Coronary artery (tissue), 2 donors: ENCODE data around the gene WT1.

Experiments
- DNase-seq: peaks from one replicate; pipeline ENCODE4 v3.0.0-alpha.2; 2017; ENCODE audit warnings: low spot score
- H3K27ac ChIP-seq, 2 donors: fragments of 200-600 bp; sonication (generic); one replicate each; pipeline ENCODE4 v1.5.1; 2016 to 2019
- H3K4me3 ChIP-seq: fragments of 200-600 bp; sonication (generic); 2 replicates; pipeline ENCODE4 v1.5.1; 2016; ENCODE audit warnings: mild to moderate bottlenecking, moderate library complexity
- CTCF ChIP-seq: fragments of 200-600 bp; sonication (generic); IDR thresholded peaks from one replicate; pipeline ENCODE4 v1.5.1; 2019; ENCODE audit warnings: antibody characterized with exemption

WT1 gene

GRCh38 chr11:32396331-32396730, 39.0 kb downstream of the WT1 start:
- TF ChIP-seq CTCF, result no peak
- H3K27ac ChIP-seq, result no peak overlapping the region
- no peak overlapping the region for H3K4me3 ChIP-seq
- DNase-seq, result no peak

DNA sequence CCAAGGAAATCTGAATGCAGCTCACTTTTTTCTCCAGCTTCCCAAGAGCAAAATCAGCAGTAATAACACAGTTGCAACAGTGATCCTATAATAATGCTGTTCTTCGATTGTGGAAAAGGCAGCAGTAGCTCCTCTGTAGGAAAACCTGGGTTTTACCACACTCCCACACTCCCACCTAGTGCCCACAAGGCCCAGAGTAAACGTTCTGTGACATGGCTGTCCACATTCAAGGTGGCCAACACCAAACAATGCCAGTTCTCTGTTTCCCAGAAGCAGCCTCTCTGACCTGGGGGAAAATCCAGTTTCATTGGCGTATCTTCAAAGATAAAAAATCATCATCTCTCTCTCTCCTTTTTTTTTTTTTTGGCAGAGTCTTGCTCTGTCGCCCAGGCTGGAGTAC, 40.2 kb downstream of the WT1 start:
- DNase-seq, result no peak
- TF ChIP-seq CTCF, result no peak
- no peak overlapping the region for H3K27ac ChIP-seq
- no peak overlapping the region for H3K4me3 ChIP-seq

- DNase-seq, result no peak
- Histone ChIP-seq H3K27ac (no peak overlapping the region), H3K4me3 (no peak overlapping the region)
- TF ChIP-seq CTCF, result no peak
Measured at GRCh38 chr11:32392840-32393239, 42.5 kb downstream of the WT1 start.

DNA sequence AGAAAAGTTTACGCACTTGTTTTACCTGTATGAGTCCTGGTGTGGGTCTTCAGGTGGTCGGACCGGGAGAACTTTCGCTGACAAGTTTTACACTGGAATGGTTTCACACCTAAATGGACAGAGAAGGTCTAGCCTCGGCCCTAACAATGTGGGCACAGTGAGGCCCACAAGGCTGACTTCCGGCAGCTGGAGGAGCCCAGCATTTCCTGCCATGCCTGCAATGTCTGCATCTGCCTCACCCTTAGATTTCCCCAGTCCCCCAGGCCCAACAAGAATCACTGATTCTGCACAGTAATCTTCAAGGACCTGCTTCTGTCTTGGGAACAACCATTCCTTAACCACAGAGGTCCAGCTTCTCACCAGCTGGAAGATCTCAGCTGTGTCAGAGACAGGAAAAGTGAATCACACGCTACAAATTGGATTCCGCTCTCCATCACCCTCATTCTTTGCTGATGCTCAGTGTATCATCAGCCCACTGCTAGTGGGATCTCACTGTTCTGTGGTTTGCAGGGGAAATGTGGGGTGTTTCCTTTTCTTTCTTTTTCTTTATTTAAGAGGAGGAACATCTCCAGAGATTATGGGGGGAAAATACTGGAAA, 43.3 kb downstream of the WT1 start:
- H3K4me3 ChIP-seq, result no peak overlapping the region
- DNase-seq, result no peak
- no peak overlapping the region for H3K27ac ChIP-seq
- TF ChIP-seq CTCF, result no peak

GRCh38 chr11:32391479-32391878, 43.9 kb downstream of the WT1 start:
- Histone ChIP-seq H3K27ac (no peak overlapping the region), H3K4me3 (no peak overlapping the region)
- no peak for TF ChIP-seq CTCF
- DNase-seq, result no peak

- TF ChIP-seq CTCF, result no peak
- Histone ChIP-seq H3K27ac (no peak overlapping the region), H3K4me3 (no peak overlapping the region)
- DNase-seq, result no peak
Measured at GRCh38 chr11:32390712-32391111, 44.6 kb downstream of the WT1 start.

GRCh38 chr11:32388871-32389770, 46.2 kb downstream of the WT1 start:
- no peak for DNase-seq
- no peak overlapping the region for H3K4me3 ChIP-seq
- no peak for TF ChIP-seq CTCF
- no peak overlapping the region for H3K27ac ChIP-seq
